DOHH2 (cell line): ENCODE results near the gene TNPO2.

Source experiments
- CTCF ChIP-seq: fragments of 200-600 bp; sonication (generic); IDR thresholded peaks from one replicate; pipeline ENCODE4 v1.5.1; 2014; ENCODE audit warnings: antibody characterized with exemption, mild to moderate bottlenecking, low read depth, low read length; ENCODE audit not compliant: poor library complexity, severe bottlenecking
- EZH2phosphoT487 ChIP-seq: fragments of 200-600 bp; sonication (generic); IDR thresholded peaks from 2 replicates; pipeline ENCODE4 v1.6.1; 2017; ENCODE audit warnings: borderline replicate concordance, mild to moderate bottlenecking, antibody characterized with exemption, low read length, moderate library complexity, mixed read lengths

- no peak for TF ChIP-seq CTCF
- TF ChIP-seq EZH2phosphoT487: no peak
Measured at GRCh38 chr19:12675940-12676339, 47.8 kb downstream of the TNPO2 start.
